GM18519 (cell line): ENCODE measurements around the gene RPS6KB2.

Experiments
- ATAC-seq: cut with Tn5 transposase; IDR thresholded peaks from one replicate; pipeline ENCODE4 v1.9.1; 2021; ENCODE audit warnings: mild to moderate bottlenecking, moderate library complexity; ENCODE audit not compliant: unreplicated experiment, low FRiP score

The RPS6KB2 gene

GRCh38 chr11:67428052-67429001 lies at the start of gene RPS6KB2:
RPS6KB2 (plus strand) TSS chr11:67428494; CDS start chr11:67428546, 52 bp downstream.
- ATAC-seq: peak; percentile 59

GRCh38 chr11:67378544-67378943 lies 49.8 kb upstream of the RPS6KB2 start:
- ATAC-seq: no peak

- no peak for ATAC-seq
Observed at GRCh38 chr11:67379061-67380058, 48.9 kb upstream of the RPS6KB2 start.

GRCh38 chr11:67381244-67381972 lies 46.9 kb upstream of the RPS6KB2 start:
- no peak for ATAC-seq

- ATAC-seq: no peak
Observed at GRCh38 chr11:67382276-67383136, 45.8 kb upstream of the RPS6KB2 start.

GRCh38 chr11:67384851-67385366 lies 43.4 kb upstream of the RPS6KB2 start:
- ATAC-seq: no peak

- ATAC-seq: no peak
Observed at GRCh38 chr11:67387069-67387468, 41.2 kb upstream of the RPS6KB2 start.

GRCh38 chr11:67387518-67387917 lies 40.8 kb upstream of the RPS6KB2 start:
- ATAC-seq: no peak

- ATAC-seq: no peak
Observed at GRCh38 chr11:67389477-67389876, 38.8 kb upstream of the RPS6KB2 start.

GRCh38 chr11:67390947-67391303 lies 37.4 kb upstream of the RPS6KB2 start:
- no peak for ATAC-seq

GRCh38 chr11:67391304-67392182 lies 36.8 kb upstream of the RPS6KB2 start, which contains the start of gene RAD9A:
RAD9A (plus strand) TSS chr11:67391986; CDS start chr11:67392045, 59 bp downstream.
- ATAC-seq: no peak

GRCh38 chr11:67392183-67392715 lies 36.0 kb upstream of the RPS6KB2 start:
- ATAC-seq: no peak

- no peak for ATAC-seq
Observed at GRCh38 chr11:67393437-67393836, 34.9 kb upstream of the RPS6KB2 start.

GRCh38 chr11:67393990-67394389 lies 34.3 kb upstream of the RPS6KB2 start:
- ATAC-seq: no peak

GRCh38 chr11:67395555-67396258 lies 32.6 kb upstream of the RPS6KB2 start:
- ATAC-seq: no peak

- no peak for ATAC-seq
Observed at GRCh38 chr11:67396259-67396581, 32.1 kb upstream of the RPS6KB2 start.

- no peak for ATAC-seq
Observed at GRCh38 chr11:67396587-67397389, 31.5 kb upstream of the RPS6KB2 start.
